Adrenal gland (tissue), 12 donors: Measurements from ENCODE around the gene GRID1. TPM values are rescaled to one million over a fixed set of nuclear protein-coding genes. Genes with fewer than 3 reads are reported as not detected.
A peak's percentile ranks its signal among the peaks of the same experiment; 100 is the strongest.

Source experiments
- DNase-seq, 7 donors: peaks; one replicate each; pipeline ENCODE4 v3.0.0-alpha.2; 2019 to 2020
- H3K27ac ChIP-seq, 5 donors: fragments of 200-600 bp; sonication (generic) in 4 of 5; 1 replicate in 3 of 5; 2 replicates in 2 of 5; pipeline versions ENCODE4 v1.5.1 to v1.8.0; 2016 to 2020; ENCODE audit warnings: mild to moderate bottlenecking in 1 of 5
- H3K27me3 ChIP-seq: fragments of 200-600 bp; 2 replicates; pipeline ENCODE4 v1.8.0; 2021
- H3K36me3 ChIP-seq, 2 donors: fragments of 200-600 bp; replicated peaks in 1 of 2; 1 replicate in 1 of 2; 2 replicates in 1 of 2; pipeline versions ENCODE4 v1.5.1 to v1.8.0; 2018 to 2022
- H3K4me1 ChIP-seq, 2 donors: fragments of 200-600 bp; replicated peaks in 1 of 2; 1 replicate in 1 of 2; 2 replicates in 1 of 2; pipeline versions ENCODE4 v1.5.1 to v1.8.0; 2018 to 2021
- H3K4me3 ChIP-seq, 4 donors: fragments of 200-600 bp; sonication (generic) in 3 of 4; one replicate each; pipeline ENCODE4 v1.5.1; 2016 to 2018
- H3K9me3 ChIP-seq, 3 donors: fragments of 200-600 bp; sonication (generic) in 1 of 3; replicated peaks in 1 of 3; 1 replicate in 2 of 3; 2 replicates in 1 of 3; pipeline versions ENCODE4 v1.5.1 to v1.8.0; 2016 to 2021
- CTCF ChIP-seq, 6 experiments: fragments of 450-650 bp in 4 of 6; fragments of 200-600 bp in 2 of 6; sonication (generic) in 1 of 6; IDR thresholded peaks; 1 replicate in 5 of 6; 2 replicates in 1 of 6; pipeline versions ENCODE4 v1.5.1 to v1.8.0; 2016 to 2021; ENCODE audit warnings: antibody characterized with exemption in 6 of 6, mild to moderate bottlenecking in 2 of 6, moderate library complexity in 1 of 6
- POLR2A ChIP-seq, 2 donors: fragments of 450-650 bp; IDR thresholded peaks; one replicate each; pipeline ENCODE4 v1.6.1; 2017; ENCODE audit warnings: antibody characterized with exemption in 2 of 2, mild to moderate bottlenecking in 2 of 2, moderate library complexity in 1 of 2
- WGBS, 4 donors: extraction: QIAGEN DNeasy Blood & Tissue Kit in 2 of 4; methylation state at CpG; one replicate each; pipeline versions ENCODE4 v1.1.5 to v1.1.7; 2013 to 2017; 5-methylcytosine and 5-hydroxymethylcytosine counted together
- intact Hi-C, 2 donors: fragments of 100-400 bp; cut with DNase I; formaldehyde crosslinking; loops; one replicate each; pipeline versions ENCODE4 v1.14.1 to v1.15.0; 2022 to 2023
- polyA plus RNA-seq, 3 donors: library from polyadenylated mRNA; stranded (reverse); fragments of 200-250 nt in 2 of 3; fragments of 350-450 nt in 1 of 3; fragmentation: Illumina TruSeq in 1 of 3; extraction: RNeasy Lipid Tissue Mini Kit (QIAGEN cat#74804) in 1 of 3; gene quantifications; one replicate each; pipeline ENCODE4 v1.2.3, GENCODE V29; 2013 to 2014
- total RNA-seq, 9 donors: library from RNA; depleted of rRNA in 4 of 9; stranded (reverse); fragments of >200 nt in 4 of 9; fragments of 120-200 nt in 1 of 9; fragmentation: NEBNext Ultra II Directional in 1 of 9; extraction: Animal tissue kit (Norgen Biotek cat#: 25700) in 1 of 9; gene quantifications; one replicate each; pipeline versions ENCODE4 v1.1.0 to v1.2.4, GENCODE V29; 2013 to 2023
- donor health status: healthy with polysubstance abuse.
- donor health status: Bipolar disorder and iron deficiency.
- donor health status: DM: yes; HTN: yes; CAD: no.
- donor health status: DM: no; HTN: no; CAD: no.
- donor health status: DM: no; HTN: no; CAD: no.
- donor health status: DM: yes; HTN: yes; CAD: no.

GRID1 gene
- total and polyA plus RNA-seq, 12 donors, result 2.2 to 8.0 (median 4.1) TPM

GRCh38 chr10:86070278-86070677 lies 296.3 kb downstream of the GRID1 start:
- Histone ChIP-seq H3K36me3 (no peaks in the 10 kb centered on the region), H3K4me3 (no peak overlapping the region), H3K9me3 (no peaks in the 10 kb centered on the region), H3K4me1 (no peaks in the 10 kb centered on the region), H3K27ac (no peak overlapping the region), H3K27me3 (no peaks in the 10 kb centered on the region)
- TF ChIP-seq CTCF (IDR thresholded peaks at IDR 0.05) (no peak), POLR2A (IDR thresholded peaks at IDR 0.05) (no peak)
- peak in 1 of 7 donors; percentile 18 for DNase-seq
- 67 to 94% (median 91%) methylated on average over 1 of the region's 1 CpG for WGBS, 4 donors
- intact Hi-C loops, result no loop called here

- intact Hi-C loops, result no loop called here
- Histone ChIP-seq H3K4me3 (no peak overlapping the region), H3K9me3 (no peaks in the 10 kb centered on the region), H3K4me1 (no peaks in the 10 kb centered on the region), H3K36me3 (no peaks in the 10 kb centered on the region), H3K27ac (no peak overlapping the region), H3K27me3 (no peaks in the 10 kb centered on the region)
- peak in 1 of 7 donors; percentile 30 for DNase-seq
- 80 to 92% (median 80%) methylated on average over 8 to 10 of the region's 10 CpGs for WGBS, 4 donors
- no peak for TF ChIP-seq POLR2A (IDR thresholded peaks at IDR 0.05)
- TF ChIP-seq CTCF (IDR thresholded peaks at IDR 0.05), result no peak
Observed at GRCh38 chr10:86068231-86069054, 298.2 kb downstream of the GRID1 start.

- peak in 1 of 7 donors; percentile 11 for DNase-seq
- no peaks in the 10 kb centered on the region for H3K36me3 ChIP-seq
- H3K27ac ChIP-seq, result no peak overlapping the region
- H3K9me3 ChIP-seq, result no peaks in the 10 kb centered on the region
- no peaks in the 10 kb centered on the region for H3K27me3 ChIP-seq
- H3K4me3 ChIP-seq, result no peak overlapping the region
- no peaks in the 10 kb centered on the region for H3K4me1 ChIP-seq
- intact Hi-C loops, result no loop called here
- TF ChIP-seq POLR2A (IDR thresholded peaks at IDR 0.05) (no peak), CTCF (IDR thresholded peaks at IDR 0.05) (no peak)
- 83 to 90% (median 86%) methylated on average over 5 of the region's 5 CpGs for WGBS, 4 donors
Observed at GRCh38 chr10:86067436-86068050, 299.1 kb downstream of the GRID1 start.

- TF ChIP-seq POLR2A (IDR thresholded peaks at IDR 0.05), result no peak
- no peak for TF ChIP-seq CTCF (IDR thresholded peaks at IDR 0.05)
- no peak overlapping the region for H3K27ac ChIP-seq
- H3K4me1 ChIP-seq, result no peaks in the 10 kb centered on the region
- WGBS, 4 donors, result 92 to 96% (median 95%) methylated on average over 7 to 8 of the region's 8 CpGs
- no peaks in the 10 kb centered on the region for H3K27me3 ChIP-seq
- H3K36me3 ChIP-seq, result no peaks in the 10 kb centered on the region
- intact Hi-C loops, result no loop called here
- peak in 1 of 7 donors; percentile 25 for DNase-seq
- no peak overlapping the region for H3K4me3 ChIP-seq
- no peaks in the 10 kb centered on the region for H3K9me3 ChIP-seq
Observed at GRCh38 chr10:86066696-86067095, 299.9 kb downstream of the GRID1 start.
